Measurements from ENCODE around the gene REC114.
"Not testable (repeated sequence)": the region's sequence is repeated elsewhere in the genome, so short reads cannot be mapped to it uniquely, and the experiment has no call there.

The REC114 gene, protein sequence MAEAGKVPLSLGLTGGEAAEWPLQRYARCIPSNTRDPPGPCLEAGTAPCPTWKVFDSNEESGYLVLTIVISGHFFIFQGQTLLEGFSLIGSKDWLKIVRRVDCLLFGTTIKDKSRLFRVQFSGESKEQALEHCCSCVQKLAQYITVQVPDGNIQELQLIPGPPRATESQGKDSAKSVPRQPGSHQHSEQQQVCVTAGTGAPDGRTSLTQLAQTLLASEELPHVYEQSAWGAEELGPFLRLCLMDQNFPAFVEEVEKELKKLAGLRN

DNA sequence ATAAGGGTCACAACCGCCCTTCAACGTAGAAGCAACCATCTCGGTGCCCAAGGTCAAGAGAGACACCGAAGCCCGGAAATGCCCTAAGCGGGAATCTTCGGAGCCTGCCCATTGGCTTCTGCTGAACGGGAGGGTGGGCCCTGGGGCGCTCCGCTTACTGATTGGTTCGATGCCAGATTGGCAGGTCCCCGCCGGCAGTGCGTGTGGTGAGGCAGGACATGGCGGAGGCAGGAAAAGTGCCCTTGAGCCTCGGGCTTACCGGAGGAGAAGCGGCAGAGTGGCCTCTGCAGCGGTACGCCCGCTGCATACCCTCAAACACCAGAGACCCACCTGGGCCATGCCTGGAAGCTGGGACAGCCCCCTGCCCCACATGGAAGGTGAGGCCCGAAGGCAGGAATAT lies at the start of gene REC114:
Gene REC114 (plus strand): TSS at position 197 of the 400 bp plus-strand sequence. CDS start 22 bp downstream, at position 219.
- TF ChIP-seq GATA1 (IDR thresholded peaks at IDR 0.05; ENCODE audit: low read depth, low read length) (no peak), POLR2A (IDR thresholded peaks at IDR 0.05; ENCODE audit: low read length) (no peak)
- DNase-seq, result no peak

DNA sequence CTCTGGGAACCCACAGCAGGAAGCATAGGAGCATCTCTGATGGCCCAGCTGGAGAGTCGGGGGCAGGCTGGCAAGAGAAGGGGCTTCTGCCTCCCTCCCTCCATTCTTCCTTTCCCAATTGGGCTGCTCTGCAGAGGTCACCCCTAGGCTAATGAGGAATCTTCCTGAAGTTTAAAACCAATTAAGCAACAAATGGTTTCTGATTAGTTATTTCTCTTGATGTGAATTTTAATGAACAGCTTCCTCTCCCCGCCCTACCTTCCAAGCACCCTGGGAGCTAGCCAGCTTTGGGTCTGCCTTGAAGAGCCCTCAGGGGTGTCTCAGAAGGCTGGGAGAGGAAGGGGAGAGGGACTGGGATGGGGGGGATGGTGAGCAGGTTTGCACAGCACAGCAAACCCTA lies 49.6 kb upstream of the REC114 start:
- DNase-seq, result no peak
- TF ChIP-seq POLR2A (IDR thresholded peaks at IDR 0.05; ENCODE audit: low read length) (no peak), GATA1 (IDR thresholded peaks at IDR 0.05; ENCODE audit: low read depth, low read length) (no peak)

DNA sequence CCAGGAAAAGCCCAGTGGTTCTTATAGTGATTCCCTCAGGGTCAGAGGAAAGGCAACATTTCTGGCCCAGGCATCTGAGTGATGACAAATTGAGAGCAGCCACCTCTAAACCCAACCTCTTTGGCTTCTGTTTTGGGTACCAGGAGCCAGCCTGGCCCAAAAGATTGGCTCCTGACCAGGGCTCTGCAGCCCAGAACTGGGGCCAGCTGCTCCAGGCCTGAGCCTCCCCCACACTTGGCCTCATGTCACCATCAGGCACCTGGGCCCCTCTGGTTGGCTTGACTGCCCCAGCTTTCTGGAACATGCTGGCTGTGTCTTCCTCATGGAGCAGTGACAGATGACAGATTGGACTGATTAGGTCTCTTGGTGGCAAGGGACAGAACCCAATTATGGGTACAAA lies 48.2 kb upstream of the REC114 start:
- no peak for DNase-seq
- TF ChIP-seq GATA1 (IDR thresholded peaks at IDR 0.05; ENCODE audit: low read depth, low read length) (no peak), POLR2A (IDR thresholded peaks at IDR 0.05; ENCODE audit: low read length) (no peak)

DNA sequence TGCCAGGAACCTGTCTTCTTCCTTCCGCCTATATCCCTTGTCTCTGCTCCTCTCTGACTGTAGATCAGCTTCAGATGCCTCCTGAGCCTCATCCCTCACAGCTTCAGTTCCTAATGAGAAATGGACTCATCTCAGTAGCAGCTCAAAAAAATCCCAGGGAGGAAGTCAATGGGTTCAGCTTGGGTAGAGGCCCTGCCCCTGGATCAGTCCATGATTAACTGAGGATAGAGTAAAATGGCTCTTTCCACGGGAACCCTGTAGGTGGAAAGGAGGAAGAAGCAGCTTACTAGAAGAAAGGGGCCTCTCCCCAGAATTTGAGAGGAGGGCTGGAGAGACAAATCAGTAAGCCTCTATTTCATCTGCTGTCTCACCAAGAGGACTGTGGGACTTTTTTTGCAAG lies 47.3 kb upstream of the REC114 start:
- TF ChIP-seq GATA1 (IDR thresholded peaks at IDR 0.05; ENCODE audit: low read depth, low read length) (no peak), POLR2A (IDR thresholded peaks at IDR 0.05; ENCODE audit: low read length) (no peak)
- DNase-seq, result no peak

DNA sequence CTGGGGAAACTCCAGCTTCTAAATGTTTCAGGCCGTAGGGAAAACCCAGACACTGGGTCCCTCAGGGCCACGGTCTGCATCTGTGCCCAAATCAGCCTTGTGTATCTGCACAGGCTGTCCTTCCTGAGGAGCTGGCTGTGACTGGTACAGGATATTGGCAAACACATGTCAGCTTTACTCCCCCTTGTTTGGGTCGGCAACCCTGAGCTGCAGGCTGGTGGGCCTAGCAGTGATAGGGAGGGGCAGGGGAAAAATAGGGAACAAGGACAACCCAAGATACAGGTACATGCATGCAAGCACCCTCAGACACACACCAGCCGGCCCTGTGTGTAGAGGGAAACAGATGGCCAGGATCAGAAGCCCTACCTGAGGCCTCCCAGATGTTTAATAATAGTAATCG lies 45.5 kb upstream of the REC114 start:
- DNase-seq, result no peak
- TF ChIP-seq POLR2A (IDR thresholded peaks at IDR 0.05; ENCODE audit: low read length) (no peak), GATA1 (IDR thresholded peaks at IDR 0.05; ENCODE audit: low read depth, low read length) (no peak)

DNA sequence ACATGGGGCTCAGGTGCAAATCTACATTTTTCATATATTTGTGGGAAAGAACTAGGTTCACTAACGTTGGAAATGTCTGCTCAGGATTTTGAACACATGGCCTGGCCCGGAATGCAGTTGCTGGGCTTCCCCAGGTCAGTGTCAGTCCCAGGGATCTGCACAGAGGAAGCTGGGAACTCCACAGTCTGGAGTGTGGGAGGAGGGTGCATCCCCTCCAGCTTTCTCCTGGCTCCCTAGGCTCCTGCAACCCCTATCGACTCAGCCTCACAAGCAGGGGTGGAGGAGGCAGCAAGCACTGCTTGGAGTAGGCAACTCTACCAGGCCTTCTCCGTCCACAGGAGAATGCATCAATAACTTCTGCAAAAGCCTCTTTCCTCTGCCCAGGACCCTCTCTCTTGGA lies 44.1 kb upstream of the REC114 start:
- no peak for DNase-seq
- TF ChIP-seq POLR2A (IDR thresholded peaks at IDR 0.05; ENCODE audit: low read length) (no peak), GATA1 (IDR thresholded peaks at IDR 0.05; ENCODE audit: low read depth, low read length) (no peak)

DNA sequence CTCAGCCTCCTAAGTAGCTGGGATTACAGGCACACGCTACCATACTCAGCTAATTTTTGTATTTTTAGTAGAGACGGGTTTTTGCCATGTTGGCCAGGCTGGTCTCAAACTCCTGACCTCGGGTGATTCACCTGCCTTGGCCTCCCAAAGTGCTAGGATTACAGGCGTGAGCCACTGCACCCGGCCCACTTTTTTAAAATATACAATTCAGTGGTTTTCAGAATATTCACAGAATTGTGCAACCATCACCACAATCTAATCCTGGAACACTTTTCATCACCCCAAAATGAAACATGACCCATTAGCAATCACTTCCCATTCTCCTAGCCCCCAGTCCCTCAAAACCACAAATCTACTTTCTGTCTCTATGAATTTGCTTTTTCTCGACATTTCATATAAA lies 42.7 kb upstream of the REC114 start:
- DNase-seq, result not testable (repeated sequence)

DNA sequence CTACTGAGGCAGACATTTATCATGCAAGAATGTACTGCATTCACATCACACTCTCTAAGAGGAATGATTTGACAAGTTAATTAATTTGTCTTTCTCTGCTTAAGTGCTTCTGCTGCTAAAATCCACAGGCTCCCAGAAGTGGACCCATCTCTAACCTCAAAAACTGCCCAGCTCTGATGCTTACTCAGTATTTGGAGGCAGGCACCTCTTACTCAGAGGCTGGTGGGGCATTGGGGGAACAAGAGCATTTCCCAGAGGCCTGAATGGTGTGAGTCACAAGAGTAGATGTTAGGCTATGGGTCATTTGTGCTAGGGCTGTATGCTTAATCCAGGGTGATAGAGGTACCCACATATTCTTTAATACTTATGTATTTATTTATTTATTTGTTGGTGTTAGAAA lies 39.8 kb upstream of the REC114 start:
- DNase-seq, result no peak
- TF ChIP-seq POLR2A (IDR thresholded peaks at IDR 0.05; ENCODE audit: low read length) (no peak), GATA1 (IDR thresholded peaks at IDR 0.05; ENCODE audit: low read depth, low read length) (no peak)

DNA sequence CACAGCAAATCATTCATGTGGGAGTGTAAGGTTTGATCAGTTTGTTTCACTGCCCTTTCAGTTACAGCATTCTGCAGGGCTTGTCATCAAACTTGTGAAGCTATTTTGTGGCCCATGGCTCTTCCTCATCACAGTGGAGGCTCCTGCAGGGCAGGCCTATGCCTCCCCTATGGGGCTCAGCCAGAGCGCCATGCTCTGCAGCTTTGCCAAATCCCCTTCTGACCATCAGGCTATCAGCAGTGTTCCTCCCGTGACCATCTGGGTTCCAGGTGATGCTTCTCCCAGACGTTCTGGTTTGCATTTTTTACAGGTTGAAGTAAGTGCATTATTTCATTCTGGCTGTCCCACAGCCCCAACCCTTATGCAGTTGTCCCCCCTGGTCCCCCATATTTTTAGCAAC lies 28.1 kb upstream of the REC114 start:
- no peak for DNase-seq
- TF ChIP-seq POLR2A (IDR thresholded peaks at IDR 0.05; ENCODE audit: low read length) (no peak), GATA1 (IDR thresholded peaks at IDR 0.05; ENCODE audit: low read depth, low read length) (no peak)

DNA sequence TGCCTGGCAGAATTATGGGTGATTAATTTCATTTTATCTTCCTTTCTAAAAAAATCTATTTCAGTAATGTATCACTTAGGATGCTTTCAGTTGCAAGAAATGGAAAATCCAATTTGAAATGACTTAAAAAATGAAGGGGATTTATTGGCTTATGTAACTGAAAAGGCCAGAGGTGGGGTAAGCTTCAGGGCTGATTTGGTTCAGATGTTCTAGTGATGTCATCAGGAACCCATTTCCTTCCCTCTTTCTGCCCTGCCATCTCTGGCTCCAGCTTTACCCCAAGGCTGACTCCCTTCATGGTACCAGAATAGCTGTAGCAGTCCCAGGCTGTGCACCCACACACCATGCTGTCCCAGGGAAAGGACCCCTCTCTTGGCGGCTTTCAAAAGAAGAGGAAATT lies 18.5 kb upstream of the REC114 start:
- TF ChIP-seq POLR2A (IDR thresholded peaks at IDR 0.05; ENCODE audit: low read length) (no peak), GATA1 (IDR thresholded peaks at IDR 0.05; ENCODE audit: low read depth, low read length) (no peak)
- DNase-seq, result no peak

DNA sequence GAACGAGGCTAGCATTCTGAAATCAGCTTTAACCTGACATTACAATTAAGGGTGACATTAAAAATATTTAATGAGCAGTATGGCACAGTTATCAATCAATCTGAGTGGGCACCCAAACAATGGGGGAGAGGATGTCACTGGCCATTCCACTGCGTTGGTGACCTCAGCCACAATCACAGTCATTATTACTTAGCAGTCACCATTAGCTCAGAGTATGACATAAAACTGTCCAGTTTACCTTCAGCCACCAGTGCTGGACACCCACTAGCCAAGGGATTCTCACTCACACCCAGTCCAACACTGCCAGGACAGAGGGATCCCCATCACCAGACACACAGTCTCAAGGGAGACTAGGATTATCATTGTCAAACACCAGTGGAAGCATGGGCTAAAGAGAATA lies 17.5 kb upstream of the REC114 start:
- TF ChIP-seq GATA1 (IDR thresholded peaks at IDR 0.05; ENCODE audit: low read depth, low read length), result no peak
- TF ChIP-seq POLR2A (IDR thresholded peaks at IDR 0.05; ENCODE audit: low read length), result no peak
- DNase-seq, result no peak

DNA sequence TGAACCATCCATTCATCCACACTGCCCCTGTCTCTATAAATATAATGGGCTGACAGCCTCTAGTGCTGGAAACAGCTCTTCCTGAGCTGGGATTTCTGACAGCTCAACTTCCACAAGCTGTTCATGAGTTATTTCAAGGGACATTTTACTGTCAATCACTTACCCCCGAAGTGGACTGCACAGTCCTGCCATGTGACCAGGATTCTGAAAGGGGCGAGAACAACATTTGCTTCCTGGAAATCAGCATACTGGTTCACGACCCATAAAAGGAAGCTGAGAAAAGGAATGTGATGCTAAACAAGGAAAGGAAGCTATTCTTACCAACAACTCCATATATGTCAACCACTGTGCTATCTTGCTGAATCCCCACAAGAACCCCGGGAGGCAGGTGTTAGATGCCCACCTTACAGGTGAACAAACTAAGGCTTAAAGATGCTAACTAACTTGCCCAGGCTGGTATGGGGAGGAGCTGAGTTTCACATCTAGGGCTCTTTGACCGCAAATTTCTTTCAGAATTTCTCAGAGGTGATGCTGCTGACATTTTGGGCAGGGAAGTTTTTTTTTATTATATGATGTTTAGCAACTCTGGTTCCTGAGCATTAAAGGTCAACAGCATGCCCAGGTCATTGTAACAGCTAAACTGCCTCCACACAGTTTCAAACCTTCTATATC lies 16.5 kb upstream of the REC114 start:
- no peak for TF ChIP-seq POLR2A (IDR thresholded peaks at IDR 0.05; ENCODE audit: low read length)
- DNase-seq, result no peak

DNA sequence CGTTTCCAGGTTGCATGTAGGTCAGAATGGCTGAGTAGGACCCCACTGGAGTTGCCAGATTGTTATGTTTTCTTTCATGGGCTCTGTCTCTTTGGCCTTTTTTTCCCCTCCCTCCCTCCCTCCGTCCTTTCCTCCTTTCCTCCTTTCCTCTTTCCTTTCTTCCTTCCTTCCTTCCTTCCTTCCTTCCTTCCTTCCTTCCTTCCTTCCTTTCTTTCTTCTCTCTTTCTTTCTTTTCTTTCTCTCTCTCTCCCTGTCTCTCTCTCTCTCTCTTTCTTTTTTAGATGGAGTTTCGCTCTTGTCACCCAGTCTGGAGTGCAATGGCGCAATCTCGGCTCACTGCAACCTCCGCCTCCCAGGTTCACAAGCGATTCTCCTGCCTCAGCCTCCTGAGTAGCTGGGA lies 11.6 kb upstream of the REC114 start:
- not testable (repeated sequence) for DNase-seq

DNA sequence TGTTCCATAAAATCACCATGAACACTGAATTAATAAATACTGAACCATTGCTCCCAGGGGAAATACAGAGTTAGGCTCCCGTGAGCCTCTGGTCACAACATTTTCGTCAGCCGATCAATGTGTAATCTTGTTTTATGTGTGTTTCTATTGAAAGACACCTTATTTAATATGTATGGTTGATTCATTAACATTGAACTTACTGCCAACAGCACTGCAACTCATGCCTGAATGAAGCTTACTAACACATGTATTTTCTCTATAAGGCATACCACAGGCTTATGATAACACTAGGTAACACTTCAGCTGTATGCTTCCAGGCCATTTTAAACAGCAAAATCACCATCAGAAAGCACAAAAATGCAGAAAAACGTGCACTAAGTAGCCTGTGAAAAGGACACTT lies 9.1 kb upstream of the REC114 start:
- TF ChIP-seq GATA1 (IDR thresholded peaks at IDR 0.05; ENCODE audit: low read depth, low read length), result no peak
- no peak for TF ChIP-seq POLR2A (IDR thresholded peaks at IDR 0.05; ENCODE audit: low read length)
- DNase-seq, result no peak

DNA sequence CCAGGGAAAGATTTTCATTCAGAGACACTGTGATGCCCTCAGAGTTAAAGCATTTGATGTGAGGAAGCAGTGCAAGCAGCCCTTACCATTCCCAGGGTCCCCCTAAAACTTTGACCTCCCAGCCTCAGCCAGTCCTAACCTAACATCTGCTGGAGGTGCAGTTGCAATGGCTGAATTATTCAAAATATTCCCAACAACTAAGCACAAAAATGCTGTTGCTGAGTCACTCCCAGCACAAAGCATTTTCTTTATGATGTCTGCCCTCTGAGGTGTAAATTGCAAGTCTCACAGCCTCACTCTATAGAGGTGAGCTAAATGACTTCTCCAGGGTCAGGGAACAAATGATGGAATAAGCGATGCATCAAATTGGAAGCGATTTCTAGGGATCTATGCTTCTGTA lies 6.4 kb upstream of the REC114 start:
- TF ChIP-seq GATA1 (IDR thresholded peaks at IDR 0.05; ENCODE audit: low read depth, low read length) (no peak), POLR2A (IDR thresholded peaks at IDR 0.05; ENCODE audit: low read length) (no peak)
- no peak for DNase-seq
